ENCODE measurements around the gene SEMA3G. TPM values are rescaled to one million over a fixed set of nuclear protein-coding genes. Genes with fewer than 3 reads are reported as not detected.

The SEMA3G gene
- total RNA-seq, 6 experiments from 2014 or later: 0.60 to 2.8 (median 0.80) TPM

- H3K9me3 ChIP-seq: no peaks in the 10 kb centered on the region
- peaks cover 0 to 28% (median 7%) of the 10 kb centered on the region in 4 donors for H3K36me3 ChIP-seq
- H3K4me3 ChIP-seq: peak within 1 kb of the TSS; percentile 43 to 77 (median 66)
- H3K27ac ChIP-seq: peak within 1 kb of the TSS; percentile 73 to 92 (median 86)
- H3K4me1 ChIP-seq: peaks cover 0 to 15% (median 3%) of the 10 kb centered on the region in 4 donors
- ATAC-seq (peak; percentile 83 to 92 (median 86)), DNase-seq (peak; percentile 90 to 92 (median 92))
- no peak for TF ChIP-seq CTCF (IDR thresholded peaks at IDR 0.05)
- peak; percentile 53 for TF ChIP-seq POLR2A (IDR thresholded peaks at IDR 0.05)
- WGBS (ENCODE audit: insufficient coverage, low coverage, low lambda C conversion rate, missing lambda C conversion rate): under 1% methylated on average over 23 of the region's 86 CpGs
- intact Hi-C loops (cut with DNase I): no loop called here
- H3K27me3 ChIP-seq: no peaks in the 10 kb centered on the region
Measured at GRCh38 chr3:52455283-52456168, 10.6 kb upstream of the SEMA3G start, which contains the start of gene NISCH. Gene NISCH, plus strand, starts transcription at chr3:52455604. Its CDS starts 38 bp downstream, at chr3:52455642.

- Histone ChIP-seq H3K36me3 (peaks cover 0 to 23% (median 7%) of the 10 kb centered on the region in 4 donors), H3K9me3 (no peaks in the 10 kb centered on the region), H3K27me3 (no peaks in the 10 kb centered on the region), H3K27ac (peak overlapping the region; percentile 73 to 92 (median 86)), H3K4me1 (peaks cover 0 to 15% (median 3%) of the 10 kb centered on the region in 4 donors), H3K4me3 (peak overlapping the region; percentile 43 to 77 (median 66))
- TF ChIP-seq POLR2A (IDR thresholded peaks at IDR 0.05): no peak
- WGBS (ENCODE audit: insufficient coverage, low coverage, low lambda C conversion rate, missing lambda C conversion rate): 16% methylated on average over 10 of the region's 11 CpGs
- no peak for DNase-seq
- intact Hi-C loops (cut with DNase I): no loop called here
- ATAC-seq: no peak
Measured at GRCh38 chr3:52454938-52455282, 10.0 kb upstream of the SEMA3G start.

- peak overlapping the region in 2 of 3 donors; percentile 43 to 77 for H3K4me3 ChIP-seq
- H3K9me3 ChIP-seq: no peaks in the 10 kb centered on the region
- peaks cover 0 to 15% (median 3%) of the 10 kb centered on the region in 4 donors for H3K4me1 ChIP-seq
- H3K27me3 ChIP-seq: no peaks in the 10 kb centered on the region
- ATAC-seq: no peak
- 66% methylated on average over 7 of the region's 8 CpGs for WGBS (ENCODE audit: insufficient coverage, low coverage, low lambda C conversion rate, missing lambda C conversion rate)
- no peak for TF ChIP-seq POLR2A (IDR thresholded peaks at IDR 0.05)
- TF ChIP-seq CTCF (IDR thresholded peaks at IDR 0.05): no peak
- peaks cover 0 to 21% (median 7%) of the 10 kb centered on the region in 4 donors for H3K36me3 ChIP-seq
- DNase-seq: no peak
- H3K27ac ChIP-seq: peak overlapping the region; percentile 73 to 92 (median 86)
- intact Hi-C loops (cut with DNase I): no loop called here
Measured at GRCh38 chr3:52454250-52454937, 9.5 kb upstream of the SEMA3G start.

GRCh38 chr3:52453496-52454249 is 8.8 kb upstream of the SEMA3G start, which contains the start of gene TNNC1:
Gene TNNC1, minus strand, starts transcription at chr3:52454041. Its CDS starts 26 bp downstream, at chr3:52454015.
- Histone ChIP-seq H3K36me3 (peaks cover 0 to 13% (median 4%) of the 10 kb centered on the region in 4 donors), H3K27ac (peak within 1 kb of the TSS; percentile 73 to 92 (median 86)), H3K4me3 (peak within 1 kb of the TSS; percentile 43 to 77 (median 66)), H3K4me1 (peaks cover 0 to 15% (median 3%) of the 10 kb centered on the region in 4 donors), H3K9me3 (no peaks in the 10 kb centered on the region), H3K27me3 (no peaks in the 10 kb centered on the region)
- intact Hi-C loops (cut with DNase I): no loop called here
- no peak for ATAC-seq
- no peak for DNase-seq
- WGBS (ENCODE audit: insufficient coverage, low coverage, low lambda C conversion rate, missing lambda C conversion rate): 52% methylated on average over 7 of the region's 16 CpGs
- TF ChIP-seq POLR2A (IDR thresholded peaks at IDR 0.05): no peak
- no peak for TF ChIP-seq CTCF (IDR thresholded peaks at IDR 0.05)

All from right lobe of liver (tissue), 6 donors.